ENCODE data around the gene ZNF512B. TPM values are rescaled to one million over a fixed set of nuclear protein-coding genes. Genes with fewer than 3 reads are reported as not detected.

The ZNF512B gene
- total RNA-seq, 1 experiment from 2014 or later: 10.3 TPM

- Histone ChIP-seq H3K4me2 (ENCODE audit: low read length) (no peak overlapping the region), H4K20me1 (ENCODE audit: insufficient read depth) (no peaks in the 10 kb centered on the region), H3K27me3 (ENCODE audit: insufficient read depth, low read length) (no peaks in the 10 kb centered on the region), H3K9ac (ENCODE audit: low read length) (no peak overlapping the region), H3K36me3 (ENCODE audit: control insufficient read depth in 1 of 2, insufficient read depth in 2 of 2, low read length in 2 of 2) (peaks cover 29 to 34% of the 10 kb centered on the region in 2 experiments), H3K27ac (ENCODE audit: low read depth, low read length) (no peak overlapping the region), H3K4me3 (replicated peaks in 1 of 2; ENCODE audit: low read depth in 1 of 2, low read length in 2 of 2) (no peak overlapping the region), H3K4me1 (ENCODE audit: control insufficient read depth in 1 of 2, insufficient read depth in 2 of 2, low read length in 2 of 2) (no peaks in the 10 kb centered on the region), H3K9me3 (ENCODE audit: control insufficient read depth in 1 of 2, insufficient read depth in 1 of 2, low read depth in 1 of 2, low read length in 2 of 2) (no peaks in the 10 kb centered on the region), H3K9me2 (ENCODE audit: insufficient read depth) (no peaks in the 10 kb centered on the region), H2AFZ (ENCODE audit: low read depth, low read length, poor library complexity, severe bottlenecking) (no peak overlapping the region), H3K79me2 (ENCODE audit: insufficient read depth, low read length) (peaks cover 17% of the 10 kb centered on the region; the same call in 1 of the 2 replicates)
- intact Hi-C loops (cut with micrococcal nuclease): no loop called here
- DNase-seq (ENCODE audit: low read depth, low spot score) (no peak), ATAC-seq (no peak)
- POLR2A ChIA-PET: no interaction called here
- no TSS peak for BruUV-seq (replicated peaks)
- RAD21 ChIA-PET (ENCODE audit: low non-redundant PET in 1 of 2, low total read pairs in 2 of 2, uncharacterized antibody in 2 of 2, unreplicated experiment in 2 of 2): no interaction called here
- CTCF ChIA-PET: no interaction called here
- TF ChIP-seq YY1 (IDR thresholded peaks at IDR 0.05; ENCODE audit: extremely low read depth, insufficient replicate concordance, low read depth, low read length): no peak
- no peak for TF ChIP-seq ATF3 (IDR thresholded peaks at IDR 0.05)
- no peak for TF ChIP-seq EZH2phosphoT487 (IDR thresholded peaks at IDR 0.05; ENCODE audit: borderline replicate concordance)
- TF ChIP-seq, protein P1, sequence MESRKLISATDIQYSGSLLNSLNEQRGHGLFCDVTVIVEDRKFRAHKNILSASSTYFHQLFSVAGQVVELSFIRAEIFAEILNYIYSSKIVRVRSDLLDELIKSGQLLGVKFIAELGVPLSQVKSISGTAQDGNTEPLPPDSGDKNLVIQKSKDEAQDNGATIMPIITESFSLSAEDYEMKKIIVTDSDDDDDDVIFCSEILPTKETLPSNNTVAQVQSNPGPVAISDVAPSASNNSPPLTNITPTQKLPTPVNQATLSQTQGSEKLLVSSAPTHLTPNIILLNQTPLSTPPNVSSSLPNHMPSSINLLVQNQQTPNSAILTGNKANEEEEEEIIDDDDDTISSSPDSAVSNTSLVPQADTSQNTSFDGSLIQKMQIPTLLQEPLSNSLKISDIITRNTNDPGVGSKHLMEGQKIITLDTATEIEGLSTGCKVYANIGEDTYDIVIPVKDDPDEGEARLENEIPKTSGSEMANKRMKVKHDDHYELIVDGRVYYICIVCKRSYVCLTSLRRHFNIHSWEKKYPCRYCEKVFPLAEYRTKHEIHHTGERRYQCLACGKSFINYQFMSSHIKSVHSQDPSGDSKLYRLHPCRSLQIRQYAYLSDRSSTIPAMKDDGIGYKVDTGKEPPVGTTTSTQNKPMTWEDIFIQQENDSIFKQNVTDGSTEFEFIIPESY (IDR thresholded peaks at IDR 0.05; ENCODE audit: extremely low read depth, insufficient replicate concordance, low read length): no peak
- TF ChIP-seq SIN3A (IDR thresholded peaks at IDR 0.05; ENCODE audit: low read depth): no peak
- TF ChIP-seq POLR2AphosphoS5 (IDR thresholded peaks at IDR 0.05; ENCODE audit: low read depth, low read length): no peak
- TF ChIP-seq ZNF274 (IDR thresholded peaks at IDR 0.05; ENCODE audit: low read depth, low read length): no peak
- no peak for TF ChIP-seq ELF1 (IDR thresholded peaks at IDR 0.05; ENCODE audit: borderline replicate concordance, low read depth)
- TF ChIP-seq RAD21 (IDR thresholded peaks at IDR 0.05; ENCODE audit: low read depth): no peak
- TF ChIP-seq CBX3 (IDR thresholded peaks at IDR 0.05; ENCODE audit: low read depth): no peak
- no peak for TF ChIP-seq FOSL1 (IDR thresholded peaks at IDR 0.05; ENCODE audit: low read depth)
- TF ChIP-seq REST (IDR thresholded peaks at IDR 0.05; ENCODE audit: low read depth): no peak
- TF ChIP-seq ZFX (IDR thresholded peaks at IDR 0.05): no peak
Measured at GRCh38 chr20:63932606-63933160, 37.0 kb downstream of the ZNF512B start.

All from HCT116 (cell line).